ENCODE results near the gene DCC.

- TF ChIP-seq CTCF (conservative IDR thresholded peaks at IDR 0.05), result no peak
- no peak for TF ChIP-seq ZFX (IDR thresholded peaks at IDR 0.05)
Observed at GRCh38 chr18:52920665-52921064, 580.7 kb downstream of the DCC start.

All from C4-2B (cell line).